NCI-H510A treated with DMSO at 0.1 percent for 48 hours (cell line): ENCODE results near the gene PARVG.

Experiments used
- DNase-seq: peaks from one replicate; lab custom pipeline; 2025; lab: John Stamatoyannopoulos, UW

The PARVG gene

DNA sequence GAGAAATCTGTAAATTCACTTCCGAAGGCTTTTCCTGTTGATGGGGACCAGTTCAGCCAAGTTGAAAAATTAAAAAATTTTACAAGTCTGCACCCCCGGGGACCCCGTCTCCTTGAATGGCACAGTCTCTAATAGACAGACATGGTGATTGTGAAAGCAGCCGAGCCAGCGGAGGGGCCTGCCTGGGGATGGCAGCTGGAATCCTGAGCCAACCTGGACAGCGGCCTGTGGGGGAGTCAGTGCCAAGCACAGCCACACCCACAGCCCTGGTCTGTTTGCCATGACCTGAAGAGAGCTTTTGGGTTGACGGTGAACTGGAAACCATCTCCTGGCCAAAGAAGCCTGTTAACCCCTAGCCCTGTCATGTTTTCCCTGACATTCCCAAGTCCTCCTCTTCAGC lies 64.7 kb downstream of the PARVG start:
- no peak for DNase-seq

DNA sequence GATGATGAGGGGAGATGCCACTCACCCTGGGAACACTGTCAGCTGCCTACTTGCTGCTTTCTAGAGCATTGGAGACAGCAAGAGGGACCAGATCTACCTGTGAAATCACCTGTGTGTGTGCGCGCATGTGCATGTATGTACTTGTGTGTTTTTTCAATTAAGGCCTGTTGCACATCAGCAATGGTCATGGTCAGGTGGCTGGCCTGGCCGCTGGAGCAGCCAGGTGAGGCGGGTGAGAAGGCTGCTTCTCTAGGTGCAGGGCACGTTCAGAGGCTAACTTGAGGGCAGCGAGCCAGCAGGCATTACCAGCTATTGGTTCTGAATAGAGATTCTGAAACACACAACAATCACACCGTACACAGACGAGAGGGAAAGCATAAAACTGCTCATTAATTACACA lies 65.1 kb downstream of the PARVG start:
- DNase-seq, result no peak

DNA sequence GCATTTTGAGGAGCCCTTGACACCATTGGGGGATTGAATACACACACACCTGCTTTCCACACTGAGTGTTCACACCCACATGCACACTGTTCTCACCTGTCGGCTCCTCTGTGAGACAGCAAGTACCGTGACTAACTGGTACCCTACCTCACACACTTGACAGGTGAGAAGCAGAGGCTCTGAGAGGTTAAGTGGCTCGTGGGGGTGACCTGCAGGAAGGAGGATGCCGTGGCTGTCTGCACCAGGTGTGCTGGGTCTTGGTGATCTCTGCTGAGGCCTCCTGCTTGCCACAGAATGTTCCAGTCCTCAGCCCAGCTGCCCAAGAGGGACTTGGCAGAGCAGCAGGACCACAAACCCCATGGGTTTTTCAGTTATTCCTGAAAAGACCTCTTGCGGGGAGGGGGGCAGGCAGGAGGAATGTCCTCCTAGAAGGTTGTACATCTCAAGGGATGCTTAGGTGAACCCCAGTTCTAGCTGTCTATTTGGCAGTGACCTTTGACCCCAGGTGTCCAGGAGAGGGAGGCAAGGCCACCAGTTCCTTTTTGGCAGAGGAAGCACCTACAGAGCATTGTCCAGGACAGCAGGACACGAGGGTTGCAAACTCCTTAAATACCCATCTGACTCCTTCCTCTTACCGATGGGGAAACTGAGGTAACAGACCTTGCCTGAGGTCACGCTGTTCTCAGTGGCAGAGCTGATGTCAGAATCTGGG lies 66.0 kb downstream of the PARVG start:
- no peak for DNase-seq

DNA sequence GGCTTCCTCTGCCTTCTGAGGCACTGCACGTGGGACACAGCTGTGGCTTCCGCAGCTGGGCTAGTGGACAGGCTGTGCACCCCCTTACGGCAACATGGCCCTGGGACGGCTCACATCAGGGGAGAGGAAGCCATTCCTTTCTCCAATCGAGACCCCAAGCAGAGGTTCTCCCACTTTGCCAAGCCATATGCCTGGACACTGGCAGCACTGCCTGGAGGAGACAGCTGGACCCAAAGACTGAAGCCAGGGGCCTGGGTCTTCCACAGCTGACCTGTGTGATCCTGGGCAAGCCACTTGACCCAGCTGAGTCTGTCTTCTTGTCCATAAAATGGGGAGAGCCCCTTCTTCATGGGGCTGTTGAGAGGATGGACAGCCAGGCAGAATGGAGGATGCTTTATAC lies 66.6 kb downstream of the PARVG start:
- no peak for DNase-seq

DNA sequence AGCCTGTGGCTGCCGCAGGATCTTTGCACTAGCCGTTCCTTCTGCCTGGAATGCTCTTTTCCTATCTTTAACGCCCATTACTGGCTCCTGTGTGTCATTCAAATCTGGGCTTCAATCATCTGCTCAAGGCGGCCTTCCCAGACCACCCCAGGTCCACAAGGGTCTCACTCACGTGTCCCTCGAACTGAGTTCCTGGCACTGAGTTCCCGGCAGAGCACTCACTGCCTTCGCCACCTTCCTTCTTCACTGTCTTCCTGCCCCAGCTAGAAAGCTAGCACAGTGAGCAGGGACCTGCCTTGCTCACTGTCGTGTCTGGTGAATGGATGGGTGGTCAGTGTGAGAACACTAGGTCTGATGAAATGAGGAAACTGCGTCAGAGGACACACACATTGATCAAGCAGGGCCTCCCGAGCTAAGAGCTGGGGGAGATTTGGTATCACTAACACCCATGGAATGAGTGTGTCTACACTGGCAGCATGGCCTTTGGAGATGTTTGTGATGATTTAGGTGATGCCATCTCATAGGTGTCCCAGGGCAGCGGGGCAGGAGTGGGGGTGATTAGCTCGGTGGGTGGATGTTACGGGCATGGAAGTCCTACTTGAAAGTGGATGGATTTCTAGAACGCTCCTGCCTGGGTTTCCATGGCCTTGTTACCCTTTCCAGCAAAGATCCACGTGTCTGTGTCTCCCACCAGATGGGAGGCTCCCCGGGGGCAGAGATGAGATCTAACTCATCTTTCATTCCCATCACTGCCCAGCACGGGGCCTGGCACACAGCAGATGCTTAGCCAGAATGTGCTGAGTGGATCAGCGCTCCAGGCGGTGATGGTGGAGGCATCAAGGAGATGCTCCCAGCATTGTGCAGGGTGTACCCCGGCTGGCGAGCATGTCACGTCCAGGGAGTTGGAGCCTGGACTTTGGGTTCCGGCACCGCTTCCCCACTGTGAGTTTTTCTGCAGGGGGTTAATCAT lies 67.5 kb downstream of the PARVG start:
- DNase-seq, result no peak

DNA sequence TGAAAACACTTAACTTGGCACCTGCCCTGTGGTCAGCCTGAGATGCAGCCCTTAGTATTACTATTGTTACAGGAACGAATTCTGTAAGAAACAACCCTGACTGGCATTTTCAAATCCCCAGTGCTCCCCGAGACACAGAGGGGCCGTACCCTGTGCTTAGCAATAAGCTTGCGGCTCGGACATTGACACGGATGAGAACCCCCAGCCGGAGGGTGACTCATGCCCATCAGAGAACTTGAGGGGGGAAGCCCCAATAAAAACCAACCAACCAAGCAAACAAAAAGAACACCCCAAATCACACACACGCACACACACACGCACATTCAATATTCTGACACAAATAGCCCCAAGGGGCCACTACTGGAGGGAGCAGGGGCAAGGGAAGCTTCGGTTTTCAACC lies 68.2 kb downstream of the PARVG start:
- no peak for DNase-seq

DNA sequence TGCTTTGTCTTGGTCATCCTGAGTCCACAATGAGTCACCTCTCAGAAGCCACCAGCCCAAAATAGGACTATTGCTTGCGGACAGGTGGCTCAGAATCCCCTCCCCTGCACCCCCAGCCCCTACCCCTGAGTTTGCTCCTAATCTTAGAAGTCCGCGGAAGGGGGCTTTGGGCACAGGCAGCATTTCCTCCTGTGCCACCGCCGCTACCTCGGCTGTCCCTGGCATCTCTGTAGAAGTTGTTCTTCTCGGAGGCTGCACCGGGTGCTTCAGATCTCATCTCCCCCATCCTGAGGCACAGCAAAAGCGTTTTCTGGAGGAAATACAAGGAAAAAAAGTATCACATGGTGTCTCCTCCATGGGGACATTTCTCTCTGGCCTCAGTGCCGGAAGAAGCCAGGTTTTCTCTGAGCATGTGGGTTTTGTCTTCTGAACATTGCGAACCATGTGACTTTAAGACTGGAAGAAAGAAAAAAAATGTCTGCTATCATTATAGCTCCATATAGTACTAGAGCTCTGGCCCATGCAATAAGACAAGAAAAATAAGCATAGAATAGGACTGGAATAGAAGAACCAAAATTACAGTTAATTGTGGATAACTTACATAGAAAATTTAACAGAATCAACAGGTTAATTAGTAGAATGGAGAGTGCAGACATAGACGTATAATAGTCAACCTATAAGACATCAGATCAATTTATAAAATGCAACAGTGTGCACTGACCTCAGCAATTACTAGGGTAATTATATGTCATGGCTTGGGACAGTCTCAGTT lies 68.8 kb downstream of the PARVG start:
- DNase-seq, result no peak

DNA sequence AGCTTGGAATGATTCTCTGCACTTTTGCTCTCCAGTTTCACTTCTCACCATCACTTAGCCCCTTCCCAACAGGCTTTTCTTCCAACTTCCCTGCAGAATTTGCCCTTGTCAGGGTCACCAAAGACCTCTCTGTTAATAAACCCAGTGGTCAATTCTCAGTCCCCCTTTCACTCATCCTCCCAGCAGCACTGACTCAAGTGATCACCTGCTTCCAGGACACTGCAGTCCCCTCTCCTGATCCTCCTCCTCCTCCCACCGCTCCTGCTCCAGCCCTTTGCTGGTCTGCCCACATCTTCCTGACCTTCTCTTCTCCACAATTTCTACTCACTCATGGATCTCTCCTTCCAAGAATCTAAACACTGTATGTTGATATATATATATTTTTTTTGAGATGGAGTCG lies 74.1 kb downstream of the PARVG start:
- DNase-seq, result no peak

DNA sequence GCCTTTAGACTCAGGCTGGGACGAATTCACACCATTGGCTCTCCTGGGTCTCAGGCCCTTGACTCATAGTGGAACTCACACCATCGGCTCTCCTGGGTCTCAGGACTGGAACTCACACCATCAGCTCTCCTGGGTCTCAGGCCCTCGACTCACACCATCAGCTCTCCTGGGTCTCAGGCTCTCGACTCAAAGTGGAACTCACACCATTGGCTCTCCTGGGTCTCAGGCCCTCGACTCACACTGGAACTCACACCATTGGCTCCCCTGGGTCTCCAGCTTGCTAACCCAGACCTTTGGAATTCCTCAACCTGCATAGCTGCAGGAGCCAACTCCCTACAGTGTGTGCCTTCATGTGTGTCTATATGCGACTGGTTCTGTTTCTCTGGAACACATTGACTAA lies 75.4 kb downstream of the PARVG start:
- DNase-seq, result no peak

DNA sequence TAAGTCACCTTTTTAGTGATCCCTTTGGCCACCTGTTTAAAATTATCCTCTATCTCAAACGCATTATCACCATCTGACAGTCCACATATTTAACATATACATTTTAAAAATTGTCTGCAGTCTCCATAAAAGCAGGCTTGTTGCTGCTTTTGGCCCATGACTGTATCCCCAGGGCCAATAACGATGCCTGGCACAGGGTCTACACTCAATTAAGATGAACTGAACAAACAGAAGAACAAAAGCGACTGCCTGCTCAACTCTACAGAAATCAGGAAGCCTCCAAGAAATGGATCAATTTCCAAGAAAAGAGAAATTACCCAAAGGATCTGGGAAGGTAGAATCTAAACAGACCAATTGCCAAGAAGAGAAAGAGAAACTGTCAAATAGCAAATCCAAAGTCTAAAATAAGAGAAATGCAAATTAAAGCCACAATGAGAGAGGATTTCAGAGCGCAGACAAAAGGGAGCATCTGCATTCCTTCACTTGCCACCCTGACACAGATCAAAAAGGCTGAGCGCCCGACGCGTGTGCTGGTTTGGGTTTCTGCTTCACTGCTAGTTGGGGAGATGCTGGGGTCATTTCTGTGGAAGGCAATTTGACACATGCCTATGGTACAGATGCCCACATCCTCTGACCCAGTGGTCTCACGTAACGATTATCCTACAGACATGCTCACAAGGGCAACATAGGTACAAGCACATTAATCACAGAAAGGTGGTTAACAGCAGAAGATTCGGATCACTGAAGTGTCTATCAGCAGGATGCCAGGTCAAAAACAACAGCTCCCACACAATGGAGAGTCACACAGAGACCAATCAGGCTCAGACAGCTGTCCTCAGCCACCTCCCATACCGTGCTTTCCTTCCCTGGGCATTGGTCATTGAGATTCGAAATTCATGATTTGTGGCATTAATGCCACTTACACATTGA lies 76.1 kb downstream of the PARVG start:
- DNase-seq, result no peak
